DOHH2 (cell line): Measurements from ENCODE around the gene SEMG2.

ENCODE experiments used
- H3F3A ChIP-seq: fragments of 200-600 bp; sonication (generic), shearing (Covaris generic); 2 replicates; pipeline ENCODE4 v1.6.0; 2016; ENCODE audit warnings: antibody characterized with exemption, mild to moderate bottlenecking; ENCODE audit not compliant: control insufficient read depth, insufficient read depth
- H3K27ac ChIP-seq: fragments of 200-600 bp; sonication (generic); 2 replicates; pipeline ENCODE4 v1.5.1; 2014; ENCODE audit warnings: low read depth, mild to moderate bottlenecking, low read length, moderate library complexity
- H3K27me3 ChIP-seq: fragments of 200-600 bp; sonication (generic); 2 replicates; pipeline ENCODE4 v1.6.1; 2014; ENCODE audit warnings: mild to moderate bottlenecking, low read length, mixed read lengths; ENCODE audit not compliant: control insufficient read depth
- H3K36me3 ChIP-seq: fragments of 200-600 bp; sonication (generic); 2 replicates; pipeline ENCODE4 v1.6.1; 2014; ENCODE audit warnings: mild to moderate bottlenecking, low read length, moderate library complexity, mixed read lengths; ENCODE audit not compliant: control insufficient read depth
- H3K4me1 ChIP-seq: fragments of 200-600 bp; sonication (generic); 2 replicates; pipeline ENCODE4 v1.6.1; 2014; ENCODE audit warnings: mild to moderate bottlenecking, low read length, mixed read lengths; ENCODE audit not compliant: control insufficient read depth
- H3K4me2 ChIP-seq: fragments of 200-600 bp; sonication (generic); 2 replicates; pipeline ENCODE4 v1.6.0; 2014; ENCODE audit warnings: mild to moderate bottlenecking, low read length, moderate library complexity
- H3K4me3 ChIP-seq: fragments of 200-600 bp; sonication (generic); 2 replicates; pipeline ENCODE4 v1.5.1; 2014; ENCODE audit warnings: mild to moderate bottlenecking, low read length, mixed read lengths
- H3K79me2 ChIP-seq: fragments of 200-600 bp; sonication (generic); 2 replicates; pipeline ENCODE4 v1.6.1; 2014; ENCODE audit warnings: mild to moderate bottlenecking, low read length, mixed read lengths; ENCODE audit not compliant: control insufficient read depth
- H3K9me2 ChIP-seq: fragments of 200-600 bp; sonication (generic); replicated peaks from 2 replicates; pipeline ENCODE4 v1.6.1; 2014; ENCODE audit warnings: mild to moderate bottlenecking, low read length, mixed read lengths; ENCODE audit not compliant: control insufficient read depth
- H3K9me3 ChIP-seq: fragments of 200-600 bp; sonication (generic); 2 replicates; pipeline ENCODE4 v1.6.1; 2014; ENCODE audit warnings: antibody characterized with exemption, low read length, mixed read lengths; ENCODE audit not compliant: control insufficient read depth, insufficient read depth
- H4K20me1 ChIP-seq: fragments of 200-600 bp; sonication (generic); 2 replicates; pipeline ENCODE4 v1.6.0; 2014; ENCODE audit warnings: low read depth, mild to moderate bottlenecking, antibody characterized with exemption, low read length, moderate library complexity; ENCODE audit not compliant: control insufficient read depth, insufficient read depth
- EZH2phosphoT487 ChIP-seq: fragments of 200-600 bp; sonication (generic); IDR thresholded peaks from 2 replicates; pipeline ENCODE4 v1.6.1; 2017; ENCODE audit warnings: borderline replicate concordance, mild to moderate bottlenecking, antibody characterized with exemption, low read length, moderate library complexity, mixed read lengths
- TF ChIP-seq, protein P1 (sequence below): fragments of 200-600 bp; sonication (generic); IDR thresholded peaks from one replicate; pipeline ENCODE4 v1.5.1; 2014; ENCODE audit warnings: antibody characterized with exemption, mild to moderate bottlenecking, low read depth, low read length; ENCODE audit not compliant: poor library complexity, severe bottlenecking

SEMG2 gene

DNA sequence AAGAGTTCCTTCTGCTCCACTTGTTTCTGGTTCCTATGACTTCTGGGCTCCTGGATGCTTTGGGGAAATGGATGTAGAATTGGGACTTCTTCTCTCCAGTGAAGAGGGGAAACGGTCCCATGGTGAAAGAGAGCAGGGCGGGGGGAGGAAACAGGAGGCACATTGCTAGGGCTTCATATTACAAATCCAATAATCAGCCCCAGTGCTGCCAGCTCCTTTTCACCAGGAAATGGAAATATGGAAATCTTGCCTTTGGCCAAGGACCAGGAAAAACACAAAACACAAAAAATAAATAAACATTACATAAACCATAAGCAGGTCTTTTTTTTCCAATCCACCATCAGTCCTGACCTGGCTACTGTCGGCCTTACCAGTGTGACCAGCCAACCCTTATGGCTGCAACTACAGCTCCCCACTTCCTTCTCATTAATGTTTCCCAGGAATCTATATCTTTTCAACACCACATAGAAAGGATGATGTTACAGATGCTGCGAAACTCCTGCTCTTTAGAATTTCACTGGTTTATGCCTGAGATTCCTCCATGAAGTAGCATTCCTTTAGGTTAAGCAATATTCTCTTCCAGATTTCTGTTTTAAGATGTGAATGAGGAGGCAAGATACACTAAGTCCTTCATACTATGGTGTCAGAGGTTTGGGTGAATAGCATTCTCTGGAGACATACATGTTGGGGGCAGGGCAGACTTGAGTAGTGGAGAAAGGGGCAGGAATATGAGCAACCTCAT, 44.5 kb upstream of the SEMG2 start:
- H3K9me2 ChIP-seq = no peaks in the 10 kb centered on the region
- H3F3A ChIP-seq = no peaks in the 10 kb centered on the region
- H3K27me3 ChIP-seq = 0 out of 2 replicates have a peak, but pooled peaks cover 3% of the 10 kb centered on the region
- H3K9me3 ChIP-seq = no peaks in the 10 kb centered on the region
- no peaks in the 10 kb centered on the region for H3K36me3 ChIP-seq
- H3K79me2 ChIP-seq = no peaks in the 10 kb centered on the region
- H3K27ac ChIP-seq = no peak overlapping the region
- no peak overlapping the region for H3K4me2 ChIP-seq
- no peak for TF ChIP-seq EZH2phosphoT487
- TF ChIP-seq, protein P1, sequence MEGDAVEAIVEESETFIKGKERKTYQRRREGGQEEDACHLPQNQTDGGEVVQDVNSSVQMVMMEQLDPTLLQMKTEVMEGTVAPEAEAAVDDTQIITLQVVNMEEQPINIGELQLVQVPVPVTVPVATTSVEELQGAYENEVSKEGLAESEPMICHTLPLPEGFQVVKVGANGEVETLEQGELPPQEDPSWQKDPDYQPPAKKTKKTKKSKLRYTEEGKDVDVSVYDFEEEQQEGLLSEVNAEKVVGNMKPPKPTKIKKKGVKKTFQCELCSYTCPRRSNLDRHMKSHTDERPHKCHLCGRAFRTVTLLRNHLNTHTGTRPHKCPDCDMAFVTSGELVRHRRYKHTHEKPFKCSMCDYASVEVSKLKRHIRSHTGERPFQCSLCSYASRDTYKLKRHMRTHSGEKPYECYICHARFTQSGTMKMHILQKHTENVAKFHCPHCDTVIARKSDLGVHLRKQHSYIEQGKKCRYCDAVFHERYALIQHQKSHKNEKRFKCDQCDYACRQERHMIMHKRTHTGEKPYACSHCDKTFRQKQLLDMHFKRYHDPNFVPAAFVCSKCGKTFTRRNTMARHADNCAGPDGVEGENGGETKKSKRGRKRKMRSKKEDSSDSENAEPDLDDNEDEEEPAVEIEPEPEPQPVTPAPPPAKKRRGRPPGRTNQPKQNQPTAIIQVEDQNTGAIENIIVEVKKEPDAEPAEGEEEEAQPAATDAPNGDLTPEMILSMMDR = no peak
- H3K4me3 ChIP-seq = no peak overlapping the region
- H4K20me1 ChIP-seq = no peaks in the 10 kb centered on the region
- no peaks in the 10 kb centered on the region for H3K4me1 ChIP-seq

DNA sequence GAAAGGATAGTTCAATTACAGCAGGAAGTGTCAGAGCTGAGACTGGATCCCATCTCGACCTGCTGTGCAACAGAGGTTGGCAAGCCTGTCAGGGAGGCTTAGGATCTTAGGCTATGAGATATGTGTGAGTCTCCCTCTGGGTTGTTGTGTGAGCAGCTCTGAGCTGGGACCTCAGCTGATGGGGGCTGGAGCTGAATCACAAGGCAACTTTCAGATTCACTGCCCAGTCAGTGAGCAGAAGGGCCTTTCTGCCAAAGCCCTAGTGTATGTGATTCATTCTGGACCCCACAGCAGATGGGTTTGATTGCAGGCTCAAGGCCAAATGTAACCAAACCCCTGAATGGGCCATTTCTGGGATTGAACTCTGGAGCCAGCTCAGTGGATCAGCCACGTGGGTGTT, 42.0 kb upstream of the SEMG2 start:
- Histone ChIP-seq H3K4me1 (no peaks in the 10 kb centered on the region), H3K27ac (no peak overlapping the region), H3K36me3 (no peaks in the 10 kb centered on the region), H4K20me1 (no peaks in the 10 kb centered on the region), H3K4me3 (no peak overlapping the region), H3K9me3 (no peaks in the 10 kb centered on the region), H3F3A (no peaks in the 10 kb centered on the region), H3K9me2 (no peaks in the 10 kb centered on the region), H3K79me2 (no peaks in the 10 kb centered on the region), H3K4me2 (no peak overlapping the region), H3K27me3 (no peaks in the 10 kb centered on the region)
- TF ChIP-seq, protein P1 = no peak
- no peak for TF ChIP-seq EZH2phosphoT487

DNA sequence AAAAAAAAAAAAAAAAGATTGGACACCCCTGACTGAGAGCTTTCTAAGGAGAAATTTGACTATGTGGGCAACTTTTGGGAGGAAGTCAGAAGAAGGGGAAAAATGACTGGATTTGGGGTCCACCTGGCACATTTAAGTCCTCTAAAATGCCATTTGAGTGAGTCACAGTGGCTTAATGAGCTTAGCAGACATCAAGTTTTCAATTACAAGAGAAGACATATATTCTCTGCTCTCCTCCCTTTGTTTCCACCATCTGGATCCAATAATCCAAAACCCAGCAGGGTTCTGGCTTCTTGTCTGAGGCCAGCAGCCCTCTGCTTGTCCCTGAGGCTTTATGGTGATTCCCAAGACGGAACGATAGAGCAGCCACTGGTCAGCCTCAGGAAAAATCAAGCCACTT, 39.5 kb upstream of the SEMG2 start:
- Histone ChIP-seq H3K4me1 (no peaks in the 10 kb centered on the region), H3K9me2 (no peaks in the 10 kb centered on the region), H3K27me3 (peaks cover 3% of the 10 kb centered on the region; the same call in 1 of the 2 replicates), H3K4me2 (no peak overlapping the region), H3F3A (no peaks in the 10 kb centered on the region), H3K36me3 (no peaks in the 10 kb centered on the region), H3K9me3 (no peaks in the 10 kb centered on the region), H3K4me3 (no peak overlapping the region), H3K79me2 (no peaks in the 10 kb centered on the region), H3K27ac (no peak overlapping the region), H4K20me1 (no peaks in the 10 kb centered on the region)
- no peak for TF ChIP-seq EZH2phosphoT487
- TF ChIP-seq, protein P1 = no peak
